Type B pancreatic cell (in vitro differentiated cells): ENCODE data around the gene KPNA3. TPM values are rescaled to one million over a fixed set of nuclear protein-coding genes. Genes with fewer than 3 reads are reported as not detected.
"Not testable (repeated sequence)": the region's sequence is repeated elsewhere in the genome, so short reads cannot be mapped to it uniquely, and the experiment has no call there.

Source experiments
- DNase-seq: peaks from one replicate; pipeline ENCODE4 v3.0.0; 2021; ENCODE audit warnings: mixed read lengths; ENCODE audit not compliant: unreplicated experiment; ENCODE audit errors: extremely low spot score
- H3K27ac Mint-ChIP-seq: 2 replicates; pipeline ENCODE4 v1.8.0; 2021; ENCODE audit warnings: mild to moderate bottlenecking, mixed read lengths
- H3K27me3 Mint-ChIP-seq: 2 replicates; pipeline ENCODE4 v1.8.0; 2021; ENCODE audit warnings: mixed read lengths
- H3K36me3 Mint-ChIP-seq: 2 replicates; pipeline ENCODE4 v1.8.0; 2021; ENCODE audit warnings: mixed read lengths
- H3K4me1 Mint-ChIP-seq: one replicate; pipeline ENCODE4 v1.8.0; 2021; ENCODE audit warnings: mixed read lengths; ENCODE audit not compliant: unreplicated experiment
- H3K4me3 Mint-ChIP-seq: 2 replicates; pipeline ENCODE4 v1.8.0; 2021; ENCODE audit warnings: mild to moderate bottlenecking, mixed read lengths
- H3K9me3 Mint-ChIP-seq: 2 replicates; pipeline ENCODE4 v1.8.0; 2021; ENCODE audit warnings: mixed read lengths
- CTCF ChIP-seq: fragments of 200-600 bp; sonication (generic); conservative IDR thresholded peaks from 2 replicates; pipeline ENCODE4 v1.5.0; 2021; ENCODE audit warnings: antibody characterized with exemption, mild to moderate bottlenecking
- total RNA-seq: library from RNA; stranded (reverse); gene quantifications from 2 replicates; pipeline ENCODE4 v1.2.1, GENCODE V29; 2021; ENCODE audit warnings: low replicate concordance

Gene KPNA3
- total RNA-seq, 1 donor from 2014 or later, result 40.1 TPM

GRCh38 chr13:49711218-49711863, 81.1 kb downstream of the KPNA3 start:
- Mint-ChIP-seq H3K36me3 (peaks cover 39% of the 10 kb centered on the region), H3K4me1 (no peaks in the 10 kb centered on the region), H3K9me3 (no peaks in the 10 kb centered on the region), H3K27me3 (no peaks in the 10 kb centered on the region), H3K27ac (peak overlapping the region; percentile 34), H3K4me3 (no peak overlapping the region)
- no peak for DNase-seq
- TF ChIP-seq CTCF, result no peak

DNA sequence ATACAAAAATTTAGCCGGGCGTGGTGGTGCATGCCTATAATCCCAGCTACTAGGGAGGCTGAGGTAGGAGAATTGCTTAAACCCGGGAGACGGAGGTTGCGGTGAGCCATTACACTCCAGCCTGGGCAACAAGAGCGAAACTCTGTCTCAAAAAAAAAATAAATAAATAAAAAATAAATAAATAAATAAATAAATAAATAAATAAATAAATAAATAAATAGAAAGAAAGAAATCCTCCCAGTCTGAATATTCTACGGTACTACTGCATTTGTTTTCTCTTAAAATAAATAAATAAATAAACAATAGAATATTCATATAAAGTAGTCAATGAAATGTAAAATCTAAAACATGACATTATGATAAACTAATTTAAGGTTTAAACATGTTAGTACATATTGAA, 88.2 kb downstream of the KPNA3 start:
- H3K27me3 Mint-ChIP-seq, H3K27ac Mint-ChIP-seq, H3K4me3 Mint-ChIP-seq, H3K9me3 Mint-ChIP-seq, DNase-seq, H3K4me1 Mint-ChIP-seq: not testable (repeated sequence)
- H3K36me3 Mint-ChIP-seq, result peaks cover 30% of the 10 kb centered on the region

- Mint-ChIP-seq H3K4me3 (no peak overlapping the region), H3K9me3 (no peaks in the 10 kb centered on the region), H3K27ac (no peak overlapping the region), H3K4me1 (no peaks in the 10 kb centered on the region), H3K36me3 (peaks cover 29% of the 10 kb centered on the region), H3K27me3 (no peaks in the 10 kb centered on the region)
- no peak for TF ChIP-seq CTCF
- DNase-seq, result no peak
Observed at GRCh38 chr13:49701491-49701890, 91.0 kb downstream of the KPNA3 start.

GRCh38 chr13:49697468-49697867, 95.0 kb downstream of the KPNA3 start:
- H3K9me3 Mint-ChIP-seq, result no peaks in the 10 kb centered on the region
- H3K36me3 Mint-ChIP-seq, result peaks cover 22% of the 10 kb centered on the region
- no peak for TF ChIP-seq CTCF
- H3K4me1 Mint-ChIP-seq, result no peaks in the 10 kb centered on the region
- H3K27me3 Mint-ChIP-seq, result no peaks in the 10 kb centered on the region
- H3K27ac Mint-ChIP-seq, result no peak overlapping the region
- H3K4me3 Mint-ChIP-seq, result no peak overlapping the region
- no peak for DNase-seq

DNA sequence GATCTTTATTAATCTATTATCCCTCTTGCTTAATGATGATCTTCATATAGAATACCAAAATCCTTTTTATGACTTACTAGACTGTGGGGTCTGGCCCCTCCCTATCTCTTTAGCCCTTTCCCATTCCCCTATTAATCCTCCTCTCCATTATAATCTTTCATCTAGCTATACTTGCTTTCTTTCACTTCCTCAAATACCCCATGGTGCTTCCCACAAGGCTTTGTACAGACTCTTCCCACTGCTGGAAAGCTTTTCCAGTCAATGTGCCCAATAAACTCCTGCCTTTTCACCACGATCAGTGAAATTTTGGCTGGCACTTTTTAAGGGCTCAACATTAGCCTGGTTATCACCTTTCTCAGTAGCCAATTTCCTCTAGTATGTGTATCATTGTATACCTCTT, 98.0 kb downstream of the KPNA3 start:
- TF ChIP-seq CTCF, result no peak
- Mint-ChIP-seq H3K27ac (peak overlapping the region; percentile 62), H3K36me3 (peaks cover 17% of the 10 kb centered on the region), H3K4me3 (peak overlapping the region; percentile 19), H3K4me1 (peaks cover 12% of the 10 kb centered on the region), H3K27me3 (no peaks in the 10 kb centered on the region), H3K9me3 (no peaks in the 10 kb centered on the region)
- no peak for DNase-seq

GRCh38 chr13:49693877-49694276, 98.6 kb downstream of the KPNA3 start:
- peaks cover 12% of the 10 kb centered on the region for H3K4me1 Mint-ChIP-seq
- H3K4me3 Mint-ChIP-seq, result peak overlapping the region; percentile 19
- TF ChIP-seq CTCF, result no peak

More at GRCh38 chr13:49693877-49694276, 98.6 kb downstream of the KPNA3 start:
- no peak for DNase-seq
- H3K27ac Mint-ChIP-seq, result peak overlapping the region; percentile 62
- H3K36me3 Mint-ChIP-seq, result peaks cover 18% of the 10 kb centered on the region
- no peaks in the 10 kb centered on the region for H3K9me3 Mint-ChIP-seq
- H3K27me3 Mint-ChIP-seq, result no peaks in the 10 kb centered on the region
